HG02798 (cell line): Measurements from ENCODE around the gene ENDOV.

Experiments
- ATAC-seq: cut with Tn5 transposase; IDR thresholded peaks from one replicate; pipeline ENCODE4 v1.9.1; 2021; ENCODE audit warnings: mild to moderate bottlenecking; ENCODE audit not compliant: unreplicated experiment, poor library complexity

Gene ENDOV

DNA sequence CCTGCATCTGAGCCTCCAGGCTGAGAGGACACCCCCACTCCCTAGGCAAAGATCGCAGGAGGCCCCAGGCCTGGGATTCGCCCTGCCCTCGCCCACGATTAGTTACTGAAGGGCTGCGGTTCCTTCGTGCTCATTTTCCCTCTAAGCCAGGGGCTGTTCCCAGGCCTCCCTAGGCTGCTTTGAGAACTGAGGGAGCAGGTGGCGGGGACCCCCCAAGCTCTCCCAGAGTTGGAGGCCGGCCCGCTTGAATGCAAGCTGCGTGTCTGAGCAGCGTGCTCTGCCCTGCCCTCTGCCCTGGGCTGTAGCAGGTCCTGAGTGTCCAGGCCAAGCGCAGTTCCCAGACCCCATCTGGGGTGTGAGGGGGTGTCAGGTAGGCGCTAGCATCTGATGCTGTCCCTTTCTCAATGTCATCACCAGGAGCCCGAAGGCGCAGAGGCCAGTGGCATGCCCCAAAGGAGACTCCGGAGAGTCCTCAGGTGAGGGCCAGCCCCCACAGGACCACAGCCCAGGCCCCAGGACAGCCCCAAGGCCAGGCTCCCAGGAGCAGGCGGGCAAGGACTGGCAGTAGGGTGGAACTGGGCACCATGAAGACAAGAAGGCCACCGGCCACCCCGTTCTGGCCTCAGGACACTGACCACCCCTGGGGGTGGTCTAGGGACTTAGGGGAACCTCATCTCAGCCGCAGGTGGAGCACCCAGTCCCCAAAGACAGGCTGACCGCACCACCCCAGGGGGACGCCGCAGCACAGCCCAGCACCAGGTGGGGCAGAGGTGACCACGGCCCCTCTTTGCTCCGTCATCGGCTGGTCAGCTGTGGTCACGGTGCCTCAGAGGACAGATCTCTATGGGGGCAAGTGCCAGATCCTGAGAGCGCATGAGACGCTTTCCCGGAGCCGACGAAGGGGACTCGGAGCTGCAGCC lies 14.6 kb downstream of the ENDOV start:
- ATAC-seq: no peak

DNA sequence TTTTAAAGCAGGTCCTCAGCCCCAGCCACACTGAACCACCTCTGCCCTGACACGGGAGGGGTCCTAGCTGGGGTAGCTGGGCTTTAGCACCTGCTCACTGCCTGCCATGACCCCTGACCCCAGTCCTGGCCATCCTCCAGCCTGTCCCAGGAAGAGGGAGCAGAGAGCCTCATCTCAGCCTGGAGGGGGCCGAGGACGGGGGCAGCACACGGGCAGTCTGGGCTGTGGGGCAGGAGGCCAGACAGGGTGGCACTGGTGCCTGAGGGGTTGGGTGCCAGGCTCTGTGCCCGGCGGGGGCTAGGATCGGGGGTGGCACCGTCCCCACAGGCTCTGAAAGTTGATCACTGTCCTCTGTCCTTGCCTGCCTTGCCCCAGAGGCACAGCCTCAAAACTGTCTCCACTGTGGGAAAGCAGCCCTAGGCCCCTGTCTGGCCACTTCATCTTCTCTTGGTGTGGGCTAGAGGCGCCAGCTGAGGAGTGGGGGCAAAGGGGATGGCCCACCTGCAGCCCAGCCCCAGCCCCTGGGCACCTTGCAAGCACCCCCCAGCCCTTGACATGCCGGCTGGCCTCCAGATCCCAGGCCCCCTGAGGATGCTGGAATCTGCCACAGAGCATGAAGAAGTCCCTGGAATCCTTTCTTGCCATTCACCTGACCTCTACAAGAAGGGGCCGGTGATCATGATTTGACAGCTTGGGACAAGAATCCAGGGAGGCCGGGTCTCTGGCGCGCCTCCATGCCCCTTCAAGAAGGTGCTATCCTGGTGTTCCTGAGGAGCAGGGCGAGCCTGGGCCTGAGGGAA lies 15.7 kb downstream of the ENDOV start:
- no peak for ATAC-seq

DNA sequence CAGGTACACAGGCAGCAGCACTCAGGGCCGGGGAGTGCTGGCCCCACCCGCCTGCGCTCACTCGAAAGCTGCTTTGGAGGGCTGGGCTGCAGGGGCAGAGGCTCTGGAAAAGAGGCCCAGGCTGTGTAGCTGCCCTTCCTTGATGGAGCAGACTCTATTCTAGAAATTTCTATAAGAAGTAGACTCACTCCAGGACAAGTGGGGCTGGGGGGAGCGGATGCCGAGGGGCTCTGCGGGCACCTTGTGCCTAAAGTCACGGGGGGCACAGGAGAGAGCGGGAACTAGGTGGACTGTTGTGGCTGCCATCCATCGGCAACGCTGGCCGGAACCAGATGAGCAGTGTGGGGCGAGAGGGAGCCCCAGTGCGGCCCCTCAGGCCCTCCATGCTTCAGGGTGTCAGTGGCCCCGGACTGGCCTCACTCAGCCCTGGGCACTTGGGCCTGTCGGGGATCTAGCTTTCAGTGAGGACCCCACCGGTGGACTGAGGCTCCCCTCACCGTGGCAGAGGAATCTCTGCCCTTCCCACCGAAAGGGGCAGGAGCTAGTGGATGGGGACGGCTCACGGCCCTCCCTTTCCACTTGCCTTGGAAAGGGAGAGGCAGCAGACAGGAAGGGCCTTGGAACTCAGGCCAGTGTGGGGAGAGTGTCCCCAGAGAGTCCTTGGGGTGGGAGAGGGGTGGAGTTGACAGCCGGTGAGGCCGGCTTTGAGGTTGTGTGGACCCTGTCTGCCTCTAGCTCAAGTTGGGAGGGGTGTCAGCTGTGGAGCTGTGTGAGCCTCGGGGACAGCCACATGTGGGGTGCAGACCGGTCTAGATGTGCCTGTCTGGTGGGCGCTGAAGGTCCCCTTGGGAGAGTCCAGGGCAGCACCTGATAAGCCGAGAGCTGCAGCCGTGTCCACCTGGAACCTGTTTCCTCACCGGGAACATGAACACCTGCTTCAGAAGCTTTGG lies 16.6 kb downstream of the ENDOV start:
- ATAC-seq: no peak

GRCh38 chr17:80432350-80432955 lies 17.5 kb downstream of the ENDOV start:
- no peak for ATAC-seq

DNA sequence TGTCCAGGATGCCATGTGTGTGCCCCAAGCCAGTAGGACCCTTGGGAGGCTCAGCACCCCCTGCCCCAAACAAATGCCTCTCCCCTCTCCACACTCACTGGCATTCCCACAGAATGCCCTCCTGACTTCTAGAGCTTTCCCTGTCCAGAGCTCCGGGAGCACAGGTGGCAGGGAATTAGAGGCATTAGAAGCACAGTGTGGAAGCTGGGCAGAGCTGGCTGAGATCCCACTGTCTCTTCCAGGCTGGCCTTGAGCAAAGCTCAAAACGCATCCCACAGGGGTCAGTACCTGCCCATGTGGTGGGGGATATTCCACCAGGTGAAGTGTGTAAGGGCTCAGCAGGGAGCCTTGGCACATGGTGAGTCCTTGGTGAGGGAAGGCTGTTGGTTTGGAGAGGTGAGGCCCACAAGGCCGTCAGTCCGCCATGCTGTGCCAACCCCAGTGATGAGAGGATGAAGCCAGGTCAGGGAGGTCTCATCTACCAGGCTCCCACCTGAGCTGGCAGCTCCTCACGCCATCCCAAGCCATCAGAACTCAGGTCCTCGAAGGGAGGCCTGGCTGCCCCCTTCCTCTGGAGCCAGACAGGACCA lies 18.1 kb downstream of the ENDOV start:
- ATAC-seq: no peak

DNA sequence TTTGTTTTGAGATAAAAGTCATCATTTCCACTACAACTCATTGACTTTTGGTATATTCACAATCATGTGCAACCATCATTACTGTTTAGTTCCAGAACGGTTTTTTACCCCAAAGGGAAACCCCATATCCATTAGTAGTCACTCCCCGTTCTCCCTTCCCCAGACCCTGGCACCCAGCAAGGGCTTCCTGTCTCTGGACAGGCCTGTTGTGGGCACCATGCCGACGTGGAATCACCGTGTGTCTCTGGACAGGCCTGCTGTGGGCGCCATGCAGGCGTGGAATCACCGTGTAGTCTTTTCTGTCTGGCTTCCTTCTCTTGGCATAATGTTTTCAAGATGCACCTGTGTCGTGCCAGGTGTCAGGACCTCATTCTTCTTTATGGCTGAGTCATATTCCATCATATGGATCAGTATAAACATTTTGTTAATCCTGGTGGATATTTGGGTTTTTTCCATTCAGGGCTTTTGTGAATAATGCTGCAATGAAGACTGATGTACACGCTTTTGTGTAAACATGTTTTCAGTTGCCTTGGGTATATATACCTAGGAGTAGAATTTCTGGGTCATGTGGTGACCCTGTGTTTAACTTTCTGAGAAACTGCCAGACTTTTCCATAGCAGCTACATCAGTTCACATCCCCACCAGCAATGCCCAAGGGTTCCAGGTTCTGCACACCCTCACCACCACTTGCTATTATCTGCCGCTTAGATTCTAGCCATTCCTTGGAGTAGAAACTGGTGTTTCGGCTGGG lies 19.1 kb downstream of the ENDOV start:
- ATAC-seq: no peak

DNA sequence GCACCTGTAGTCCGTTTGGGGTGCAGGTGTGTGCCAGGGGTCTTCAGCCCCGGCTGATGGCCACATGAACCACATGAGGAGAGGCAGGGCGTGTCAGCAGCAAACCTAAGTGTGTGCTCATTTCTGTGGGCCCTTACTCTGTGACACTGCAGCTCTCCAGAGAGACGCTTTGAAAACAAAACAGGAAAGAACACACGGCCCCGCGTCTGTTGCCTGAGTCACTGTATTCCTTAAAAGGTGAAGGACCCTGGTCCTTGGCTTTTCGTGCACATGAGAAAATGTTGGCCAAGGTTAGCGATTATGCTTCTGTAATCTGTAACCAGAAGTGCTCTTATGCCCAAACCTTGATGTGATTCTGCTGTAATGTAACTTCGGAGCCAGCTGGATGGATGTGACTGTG lies 22.6 kb downstream of the ENDOV start:
- no peak for ATAC-seq

DNA sequence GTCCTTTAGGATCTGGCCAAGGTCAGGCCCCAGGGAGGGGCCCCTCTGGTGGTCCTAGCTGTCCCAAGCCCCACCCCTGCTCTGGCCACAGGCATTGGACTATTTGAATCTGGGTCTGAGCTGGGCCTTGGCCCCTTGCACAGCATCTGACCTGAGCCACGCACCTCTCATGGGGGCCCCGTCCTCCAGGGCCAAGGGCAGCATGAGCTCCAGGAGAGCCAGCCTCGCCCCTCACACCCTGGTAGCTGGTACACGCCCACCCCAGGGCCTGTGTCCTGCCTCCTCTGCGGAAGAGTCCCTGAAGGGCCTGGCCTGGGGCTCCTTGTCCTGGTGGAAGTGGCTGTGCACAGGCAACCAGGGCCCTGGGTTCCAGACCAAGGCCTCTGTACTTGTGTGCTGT lies 23.8 kb downstream of the ENDOV start:
- no peak for ATAC-seq

GRCh38 chr17:80439499-80439898 lies 24.5 kb downstream of the ENDOV start:
- ATAC-seq: no peak

DNA sequence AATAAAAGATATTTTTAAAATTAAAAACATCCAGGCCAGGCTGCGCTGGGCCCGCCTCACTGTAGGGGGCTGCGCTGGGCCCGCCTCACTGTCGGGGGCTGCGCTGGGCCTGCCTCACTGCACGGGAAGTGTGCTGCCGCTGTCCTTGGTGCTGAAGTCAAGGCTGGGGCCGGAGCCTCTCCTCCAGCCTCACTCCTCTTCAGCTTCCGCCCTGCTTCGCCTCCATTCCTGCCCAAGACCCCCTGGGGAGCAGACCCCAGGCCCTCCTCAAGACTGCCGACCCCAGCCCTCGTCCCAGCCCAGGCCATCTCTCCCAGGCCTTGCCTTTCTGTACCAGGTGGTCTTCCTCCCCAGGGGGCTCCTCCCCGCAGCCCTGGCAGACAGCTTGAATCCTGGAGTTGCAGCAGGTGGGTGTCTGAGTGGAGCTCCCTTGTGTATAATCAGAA lies 26.2 kb downstream of the ENDOV start:
- no peak for ATAC-seq

DNA sequence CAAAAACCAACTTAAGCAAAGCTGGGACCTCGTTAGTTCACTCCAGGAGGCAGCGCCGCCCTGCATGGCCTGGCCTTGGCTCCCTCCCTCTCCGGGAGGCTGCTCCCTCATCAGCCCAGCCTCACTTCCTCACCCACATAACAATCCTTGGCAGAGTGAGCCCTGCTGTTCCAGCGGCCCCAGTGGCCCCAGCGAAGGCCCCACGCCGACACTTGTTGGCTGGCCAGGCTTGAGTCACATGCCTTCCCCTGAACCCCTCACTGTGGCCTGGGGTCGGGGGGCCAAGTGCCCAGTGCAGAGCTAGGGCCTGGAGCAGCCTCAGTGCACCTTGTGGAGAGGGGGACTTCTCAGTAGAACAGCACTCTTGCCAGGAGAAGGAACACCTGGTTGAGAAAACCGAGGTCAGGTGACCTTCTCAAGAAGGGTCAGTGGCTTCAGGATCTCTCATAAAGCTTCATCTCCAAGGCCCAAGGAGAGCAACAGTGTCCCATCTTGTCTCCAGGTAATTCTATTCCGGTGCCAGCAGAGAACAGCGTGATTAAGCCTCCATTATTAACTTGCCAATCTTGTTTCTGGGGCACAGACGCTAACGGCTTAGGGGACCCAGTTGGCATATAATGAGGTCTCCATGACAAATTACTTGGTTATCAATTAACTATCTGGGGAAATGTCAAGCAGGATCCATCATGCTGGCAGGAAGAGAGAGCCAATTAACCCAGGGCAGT lies 26.8 kb downstream of the ENDOV start:
- no peak for ATAC-seq

DNA sequence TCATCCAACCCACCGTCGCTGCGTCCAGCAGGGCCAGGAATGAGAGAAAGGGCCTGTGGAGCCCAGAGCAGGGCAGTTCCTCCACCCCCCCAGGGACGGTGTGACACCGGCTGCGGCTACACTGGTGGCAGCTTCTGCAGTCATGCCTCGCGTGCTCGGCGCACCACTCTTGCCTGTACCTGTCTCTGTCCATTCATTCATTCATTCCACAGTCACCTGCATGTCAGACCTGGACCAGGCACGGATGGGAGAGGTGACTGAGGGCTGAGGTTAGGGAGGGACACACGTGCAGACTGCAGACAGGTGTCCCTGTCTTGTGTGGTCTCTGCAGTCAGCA lies 27.3 kb downstream of the ENDOV start:
- ATAC-seq: no peak

GRCh38 chr17:80442764-80443163 lies 27.8 kb downstream of the ENDOV start:
- no peak for ATAC-seq

DNA sequence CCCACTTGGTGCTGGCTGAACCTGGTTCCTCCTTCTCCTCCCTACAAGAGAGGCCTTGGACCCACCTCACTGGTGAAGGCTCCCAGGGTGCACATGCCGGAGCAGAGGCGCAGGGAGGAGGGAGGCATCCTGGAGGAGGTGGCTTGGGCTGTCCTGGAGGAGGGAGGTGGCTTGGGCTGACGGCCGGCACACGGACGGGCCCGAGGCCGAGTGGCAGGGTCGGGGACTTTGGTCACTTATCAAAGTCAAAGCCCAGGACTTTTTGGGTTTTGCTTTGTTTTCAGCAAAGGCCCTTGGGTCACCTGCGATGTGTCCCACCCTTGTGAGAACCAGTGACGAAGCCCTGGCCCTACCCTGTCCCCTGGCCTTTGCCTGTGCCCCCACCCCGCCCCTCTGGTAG lies 28.5 kb downstream of the ENDOV start:
- ATAC-seq: no peak

DNA sequence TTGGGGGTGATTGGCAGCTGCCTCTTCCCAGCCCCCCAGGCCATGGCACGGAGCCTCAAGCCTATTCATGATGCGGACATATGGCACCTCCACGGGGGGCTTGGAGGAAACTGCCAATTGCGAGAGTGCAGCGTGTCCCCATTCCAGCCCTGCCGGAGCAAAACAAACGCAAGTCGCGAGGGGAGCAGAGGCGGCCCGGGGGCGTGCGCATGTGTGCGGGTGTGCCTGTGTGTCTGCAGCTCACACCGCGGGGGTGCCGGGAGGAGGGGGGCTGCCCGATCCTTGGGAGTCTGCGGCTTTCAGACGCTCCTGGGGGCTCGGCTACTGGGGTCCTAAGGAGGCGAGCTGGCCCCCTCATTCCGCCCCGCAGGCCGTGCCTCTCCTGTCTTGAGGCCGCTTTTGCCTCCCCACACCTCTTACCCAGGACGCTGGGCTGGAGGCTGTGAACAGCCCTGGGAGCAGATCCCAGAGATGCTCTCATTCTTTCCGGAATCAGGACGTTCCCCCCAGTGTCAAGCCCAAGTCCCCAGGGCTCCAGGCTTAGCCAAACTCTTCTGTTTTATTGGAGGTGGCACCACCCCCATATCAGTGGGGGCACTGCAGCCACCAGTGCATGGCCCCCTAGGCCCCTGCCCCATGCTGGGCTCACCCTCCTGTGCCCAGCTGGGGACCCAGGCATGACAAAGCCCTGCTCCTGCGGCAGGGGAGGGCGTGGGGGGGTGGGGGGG lies 29.1 kb downstream of the ENDOV start:
- ATAC-seq: no peak

GRCh38 chr17:80444644-80444979 lies 29.6 kb downstream of the ENDOV start:
- ATAC-seq: no peak

GRCh38 chr17:80445007-80445725 lies 30.2 kb downstream of the ENDOV start:
- no peak for ATAC-seq
